Measurements from ENCODE around the gene PIGL.
"Not testable (repeated sequence)": the region's sequence is repeated elsewhere in the genome, so short reads cannot be mapped to it uniquely, and the experiment has no call there.

PIGL gene

DNA sequence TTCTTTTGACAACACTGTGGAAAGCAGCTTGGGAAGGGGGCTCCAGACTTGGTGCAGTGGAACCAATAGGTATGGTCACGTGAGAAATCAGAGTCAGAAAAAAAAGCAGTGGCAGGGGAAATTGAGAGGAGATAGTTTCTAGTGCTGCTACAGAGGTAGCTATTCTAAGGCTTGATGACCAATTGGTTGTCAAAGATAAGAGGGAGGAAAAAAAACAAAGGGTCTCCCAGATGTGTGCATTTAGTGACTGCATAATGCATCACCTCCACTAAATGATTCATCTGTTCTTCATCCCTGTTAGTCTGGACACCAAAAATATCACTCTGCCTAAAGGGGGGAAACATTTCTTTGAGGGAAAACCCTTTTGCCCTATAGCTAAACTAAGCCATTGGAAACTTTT, 56.5 kb downstream of the PIGL start:
- no peak for DNase-seq (ENCODE audit: low read depth, low spot score)

GRCh38 chr17:16273929-16274339, 56.9 kb downstream of the PIGL start:
- DNase-seq (ENCODE audit: low read depth, low spot score), result no peak

- no peak for DNase-seq (ENCODE audit: low read depth, low spot score)
Measured at GRCh38 chr17:16275024-16275423, 58.0 kb downstream of the PIGL start.

DNA sequence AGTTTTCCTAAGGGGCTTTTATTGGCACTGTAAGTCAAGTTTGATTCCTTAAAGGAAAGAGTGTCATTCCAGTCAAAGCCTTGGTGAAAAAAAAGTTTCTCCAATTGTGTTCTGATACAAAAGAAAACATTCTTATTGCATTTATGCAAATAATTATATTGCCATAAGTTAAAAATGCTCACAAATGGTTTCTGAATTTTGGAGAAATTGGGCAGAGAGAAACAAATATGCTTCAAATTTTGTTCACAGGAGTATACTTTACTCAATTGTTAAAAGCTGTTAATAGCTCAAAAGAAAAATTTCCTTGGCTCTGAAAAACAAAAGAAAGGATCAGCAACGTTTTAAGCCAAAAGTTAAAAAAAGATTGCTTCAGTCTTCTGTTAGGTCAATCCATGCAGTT, 60.2 kb downstream of the PIGL start:
- DNase-seq (ENCODE audit: low read depth, low spot score), result no peak

DNA sequence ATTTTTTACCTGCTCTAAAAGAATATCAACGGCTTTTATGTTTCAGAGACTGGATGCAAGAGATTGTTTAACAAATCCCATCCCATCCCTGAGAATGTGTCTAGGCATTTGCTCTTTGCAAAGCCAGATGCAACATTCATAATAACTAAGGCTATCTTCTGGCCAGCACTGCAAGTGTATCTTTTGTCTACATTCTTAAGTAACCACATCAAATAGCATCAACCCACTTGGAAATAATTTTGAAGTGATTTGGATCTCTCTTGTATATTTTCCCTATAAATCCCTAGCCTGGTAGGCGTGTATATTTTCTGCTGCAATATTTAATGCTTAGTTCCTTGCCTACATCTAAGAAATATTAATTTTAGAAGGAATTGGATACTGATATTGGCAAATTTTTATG, 64.3 kb downstream of the PIGL start:
- peak; percentile 82 for DNase-seq (ENCODE audit: low read depth, low spot score)

GRCh38 chr17:16282522-16282921, 65.5 kb downstream of the PIGL start:
- DNase-seq (ENCODE audit: low read depth, low spot score), result peak; percentile 85

GRCh38 chr17:16283705-16284104, 66.7 kb downstream of the PIGL start:
- no peak for DNase-seq (ENCODE audit: low read depth, low spot score)

GRCh38 chr17:16285646-16286008, 68.6 kb downstream of the PIGL start:
- no peak for DNase-seq (ENCODE audit: low read depth, low spot score)

GRCh38 chr17:16286009-16286946, 69.3 kb downstream of the PIGL start:
- DNase-seq (ENCODE audit: low read depth, low spot score), result peak; percentile 98

GRCh38 chr17:16286947-16287562, 70.0 kb downstream of the PIGL start:
- DNase-seq (ENCODE audit: low read depth, low spot score), result no peak

DNA sequence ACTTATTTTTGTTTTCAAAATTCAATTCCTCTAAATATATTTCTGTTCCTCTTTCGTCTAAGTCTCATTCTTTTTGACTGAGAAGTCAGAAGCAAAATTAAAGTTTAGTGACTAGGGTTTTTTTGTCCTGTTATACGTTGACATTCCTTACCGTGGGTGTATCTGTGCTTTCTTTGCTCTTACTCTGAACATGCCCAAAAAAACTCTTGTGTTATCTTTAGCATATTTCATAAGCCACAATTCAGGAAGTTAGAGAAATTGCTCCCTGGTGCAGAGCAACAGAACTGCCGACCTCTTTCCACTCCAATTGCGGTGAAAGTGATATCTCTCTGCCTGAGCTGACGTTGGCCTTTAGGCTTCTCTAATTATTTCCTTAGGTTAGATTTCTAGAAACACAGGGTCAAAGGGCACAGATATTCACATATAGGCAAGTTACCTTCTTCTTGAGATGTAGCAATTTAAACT, 70.6 kb downstream of the PIGL start:
- peak; percentile 83 for DNase-seq (ENCODE audit: low read depth, low spot score)

- DNase-seq (ENCODE audit: low read depth, low spot score), result no peak
Measured at GRCh38 chr17:16288860-16289571, 72.0 kb downstream of the PIGL start.

DNA sequence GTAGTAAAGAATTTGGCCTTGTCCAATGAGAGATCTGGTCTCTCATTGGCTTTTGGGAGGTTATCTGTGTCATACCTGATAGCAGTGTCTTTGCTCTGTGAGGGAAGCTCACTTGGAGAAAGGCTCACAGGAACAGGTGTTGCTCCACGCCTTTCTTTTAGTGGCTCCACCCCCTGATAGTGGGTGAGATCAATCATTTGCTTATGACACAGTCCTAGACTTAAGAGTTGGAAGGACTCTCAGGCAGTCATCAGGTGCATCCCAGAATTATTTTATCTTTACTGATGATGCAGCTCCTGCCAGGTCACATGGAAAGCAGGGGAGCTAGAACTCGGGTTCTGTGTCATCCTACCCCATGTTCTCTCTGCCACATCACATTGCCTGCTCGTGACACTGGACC, 76.9 kb downstream of the PIGL start:
- DNase-seq (ENCODE audit: low read depth, low spot score), result no peak

GRCh38 chr17:16294560-16294959, 77.5 kb downstream of the PIGL start:
- DNase-seq (ENCODE audit: low read depth, low spot score), result no peak

- DNase-seq (ENCODE audit: low read depth, low spot score), result not testable (repeated sequence)
Measured at GRCh38 chr17:16296072-16296471, 79.1 kb downstream of the PIGL start.

GRCh38 chr17:16297367-16298139, 80.5 kb downstream of the PIGL start:
- no peak for DNase-seq (ENCODE audit: low read depth, low spot score)

- no peak for DNase-seq (ENCODE audit: low read depth, low spot score)
Measured at GRCh38 chr17:16298140-16298662, 81.2 kb downstream of the PIGL start.

GRCh38 chr17:16300554-16300953, 83.5 kb downstream of the PIGL start:
- DNase-seq (ENCODE audit: low read depth, low spot score), result peak; percentile 39

- no peak for DNase-seq (ENCODE audit: low read depth, low spot score)
Measured at GRCh38 chr17:16301963-16302855, 85.2 kb downstream of the PIGL start.

DNA sequence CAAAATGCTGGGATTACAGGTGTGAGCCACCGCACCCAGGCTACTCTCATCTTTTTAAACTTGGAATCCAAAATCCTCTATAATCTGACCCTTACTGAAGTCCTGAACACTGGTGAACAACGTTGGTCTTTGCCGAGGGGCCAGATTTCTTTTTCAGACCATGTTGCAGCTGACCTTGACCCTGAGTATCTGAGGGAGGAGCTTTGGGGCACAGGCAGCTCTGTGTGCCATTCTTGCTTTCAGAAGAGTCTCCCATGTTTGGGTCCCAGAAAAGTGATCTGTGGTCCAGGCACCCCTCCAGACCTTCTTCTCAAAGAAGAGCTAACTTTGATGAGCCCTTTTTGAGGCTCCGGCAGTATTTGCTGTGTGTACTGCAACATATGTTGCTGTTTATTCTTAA, 85.8 kb downstream of the PIGL start:
- DNase-seq (ENCODE audit: low read depth, low spot score), result no peak
